MM.1S (cell line): ENCODE data around the gene SLC35F3.

Experiments
- EZH2 ChIP-seq: fragments of 300-600 bp; sonication (generic); optimal IDR thresholded peaks from 2 replicates; pipeline ENCODE3; 2017; ENCODE audit warnings: low read depth, mild to moderate bottlenecking, antibody characterized with exemption, low read length, mixed read lengths
- TF ChIP-seq, protein P1 (sequence below): fragments of 300-600 bp; sonication (generic); IDR thresholded peaks from 2 replicates; pipeline ENCODE4 v1.5.1; 2016; ENCODE audit warnings: antibody characterized with exemption, low read length, mixed read lengths

DNA sequence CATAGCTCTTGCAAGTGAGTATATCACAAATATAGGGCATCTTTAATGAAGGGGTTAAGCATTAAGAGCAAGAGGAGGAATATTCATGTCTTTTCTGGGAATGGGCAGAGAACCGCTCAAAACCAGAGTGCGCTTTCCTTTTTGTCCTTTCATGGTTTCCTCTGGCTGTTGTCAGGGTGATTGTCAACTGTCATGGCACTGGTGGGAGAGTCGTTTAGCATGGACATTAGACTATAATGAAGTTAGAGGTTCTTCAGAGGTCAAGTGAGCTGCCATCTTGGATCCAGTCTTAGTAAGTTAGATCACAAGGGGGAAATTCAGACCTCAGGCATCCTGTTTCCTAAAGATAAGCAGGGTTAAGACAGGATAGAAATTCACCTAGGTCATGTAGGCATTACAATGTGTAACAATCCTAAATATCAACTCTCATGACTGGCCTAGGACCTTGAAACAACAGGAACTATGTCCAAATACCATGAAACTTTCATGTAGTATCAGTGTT lies 456.7 kb downstream of the SLC35F3 start:
- TF ChIP-seq, protein P1, sequence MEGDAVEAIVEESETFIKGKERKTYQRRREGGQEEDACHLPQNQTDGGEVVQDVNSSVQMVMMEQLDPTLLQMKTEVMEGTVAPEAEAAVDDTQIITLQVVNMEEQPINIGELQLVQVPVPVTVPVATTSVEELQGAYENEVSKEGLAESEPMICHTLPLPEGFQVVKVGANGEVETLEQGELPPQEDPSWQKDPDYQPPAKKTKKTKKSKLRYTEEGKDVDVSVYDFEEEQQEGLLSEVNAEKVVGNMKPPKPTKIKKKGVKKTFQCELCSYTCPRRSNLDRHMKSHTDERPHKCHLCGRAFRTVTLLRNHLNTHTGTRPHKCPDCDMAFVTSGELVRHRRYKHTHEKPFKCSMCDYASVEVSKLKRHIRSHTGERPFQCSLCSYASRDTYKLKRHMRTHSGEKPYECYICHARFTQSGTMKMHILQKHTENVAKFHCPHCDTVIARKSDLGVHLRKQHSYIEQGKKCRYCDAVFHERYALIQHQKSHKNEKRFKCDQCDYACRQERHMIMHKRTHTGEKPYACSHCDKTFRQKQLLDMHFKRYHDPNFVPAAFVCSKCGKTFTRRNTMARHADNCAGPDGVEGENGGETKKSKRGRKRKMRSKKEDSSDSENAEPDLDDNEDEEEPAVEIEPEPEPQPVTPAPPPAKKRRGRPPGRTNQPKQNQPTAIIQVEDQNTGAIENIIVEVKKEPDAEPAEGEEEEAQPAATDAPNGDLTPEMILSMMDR = no peak
- TF ChIP-seq EZH2 = no peak
